Cardiac muscle cell (in vitro differentiated cells and primary cell): ENCODE data around the gene KAT2A. TPM values are rescaled to one million over a fixed set of nuclear protein-coding genes. Genes with fewer than 3 reads are reported as not detected.

Experiments used
- DNase-seq, 2 donors: peaks; one replicate each; pipeline versions ENCODE4 v3.0.0 to v3.0.0-alpha.2; 2010 to 2017; ENCODE audit warnings: low read depth in 1 of 2, low spot score in 1 of 2
- H3K27ac ChIP-seq: fragments of 200-600 bp; sonication (generic); 2 replicates; pipeline ENCODE4 v1.5.1; 2016
- H3K27me3 ChIP-seq: fragments of 200-600 bp; sonication (generic); 2 replicates; pipeline ENCODE4 v1.6.0; 2016; ENCODE audit warnings: control low read depth
- H3K36me3 ChIP-seq: fragments of 200-600 bp; sonication (generic); 2 replicates; pipeline ENCODE4 v1.5.1; 2016; ENCODE audit warnings: control low read depth
- H3K4me1 ChIP-seq: fragments of 200-600 bp; sonication (generic); 2 replicates; pipeline ENCODE4 v1.8.1; 2017; ENCODE audit warnings: low read depth, mild to moderate bottlenecking, mixed run types
- H3K4me3 ChIP-seq: fragments of 200-600 bp; sonication (generic); 2 replicates; pipeline ENCODE4 v1.5.1; 2016; ENCODE audit warnings: mild to moderate bottlenecking
- H3K9me3 ChIP-seq: fragments of 200-600 bp; sonication (generic); 2 replicates; pipeline ENCODE4 v1.5.1; 2017; ENCODE audit warnings: low read depth, mild to moderate bottlenecking, control low read depth
- CTCF ChIP-seq: IDR thresholded peaks from 2 replicates; pipeline ENCODE4 v1.5.1; 2012; ENCODE audit warnings: low read depth, mild to moderate bottlenecking, low read length
- polyA plus RNA-seq: library from polyadenylated mRNA; unstranded; fragments of >200 nt; fragmentation: Nextera tagmentation; extraction: Ambion mirVana; gene quantifications from 2 replicates; pipeline ENCODE4 v1.2.1, GENCODE V29; 2016
- total RNA-seq: library from RNA; depleted of rRNA; stranded (reverse); fragments of >200 nt; gene quantifications from 2 replicates; pipeline ENCODE4 v1.2.3, GENCODE V29; 2016

Gene KAT2A
- total and polyA plus RNA-seq, 2 experiments from 2014 or later, result 76.9 to 89.0 TPM

- no peaks in the 10 kb centered on the region for H3K9me3 ChIP-seq
- no peak for TF ChIP-seq CTCF
- no peaks in the 10 kb centered on the region for H3K36me3 ChIP-seq
- peaks cover 3% of the 10 kb centered on the region for H3K27me3 ChIP-seq
- DNase-seq, result no peak
- peaks cover 5% of the 10 kb centered on the region for H3K4me1 ChIP-seq
- no peak overlapping the region for H3K4me3 ChIP-seq
- H3K27ac ChIP-seq, result no peak overlapping the region
Measured at GRCh38 chr17:42090964-42091790, 30.0 kb downstream of the KAT2A start.

- H3K27me3 ChIP-seq, result no peaks in the 10 kb centered on the region
- H3K36me3 ChIP-seq, result no peaks in the 10 kb centered on the region
- H3K4me1 ChIP-seq, result peaks cover 5% of the 10 kb centered on the region
- no peaks in the 10 kb centered on the region for H3K9me3 ChIP-seq
- no peak overlapping the region for H3K27ac ChIP-seq
- DNase-seq, result no peak
- no peak overlapping the region for H3K4me3 ChIP-seq
- TF ChIP-seq CTCF, result no peak
Measured at GRCh38 chr17:42088736-42089135, 32.4 kb downstream of the KAT2A start.

GRCh38 chr17:42087736-42088705, 33.1 kb downstream of the KAT2A start:
- no peak for TF ChIP-seq CTCF
- Histone ChIP-seq H3K4me3 (no peak overlapping the region), H3K27me3 (no peaks in the 10 kb centered on the region), H3K36me3 (no peaks in the 10 kb centered on the region), H3K9me3 (no peaks in the 10 kb centered on the region), H3K27ac (no peak overlapping the region), H3K4me1 (peaks cover 5% of the 10 kb centered on the region)
- no peak for DNase-seq

GRCh38 chr17:42087042-42087701, 34.0 kb downstream of the KAT2A start:
- TF ChIP-seq CTCF, result no peak
- Histone ChIP-seq H3K27ac (no peak overlapping the region), H3K4me1 (peaks cover 5% of the 10 kb centered on the region)

GRCh38 chr17:42081516-42082129, 39.5 kb downstream of the KAT2A start:
- no peak for DNase-seq
- H3K27me3 ChIP-seq, result no peaks in the 10 kb centered on the region
- no peaks in the 10 kb centered on the region for H3K36me3 ChIP-seq
- H3K27ac ChIP-seq, result no peak overlapping the region
- no peak for TF ChIP-seq CTCF
- H3K4me3 ChIP-seq, result no peak overlapping the region
- H3K4me1 ChIP-seq, result peaks cover 9% of the 10 kb centered on the region
- H3K9me3 ChIP-seq, result no peaks in the 10 kb centered on the region

More at GRCh38 chr17:42087042-42087701, 34.0 kb downstream of the KAT2A start:
- H3K27me3 ChIP-seq, result no peaks in the 10 kb centered on the region
- no peak for DNase-seq
- H3K9me3 ChIP-seq, result no peaks in the 10 kb centered on the region
- no peak overlapping the region for H3K4me3 ChIP-seq
- no peaks in the 10 kb centered on the region for H3K36me3 ChIP-seq
